MM.1S (cell line): ENCODE results near the gene MANSC1.

Experiments
- EZH2phosphoT487 ChIP-seq: fragments of 300-600 bp; sonication (generic); IDR thresholded peaks from 2 replicates; pipeline ENCODE4 v1.6.1; 2018; ENCODE audit warnings: antibody characterized with exemption, low read length
- TF ChIP-seq, protein P1 (sequence below): fragments of 300-600 bp; sonication (generic); IDR thresholded peaks from 2 replicates; pipeline ENCODE4 v1.5.1; 2016; ENCODE audit warnings: antibody characterized with exemption, low read length, mixed read lengths

DNA sequence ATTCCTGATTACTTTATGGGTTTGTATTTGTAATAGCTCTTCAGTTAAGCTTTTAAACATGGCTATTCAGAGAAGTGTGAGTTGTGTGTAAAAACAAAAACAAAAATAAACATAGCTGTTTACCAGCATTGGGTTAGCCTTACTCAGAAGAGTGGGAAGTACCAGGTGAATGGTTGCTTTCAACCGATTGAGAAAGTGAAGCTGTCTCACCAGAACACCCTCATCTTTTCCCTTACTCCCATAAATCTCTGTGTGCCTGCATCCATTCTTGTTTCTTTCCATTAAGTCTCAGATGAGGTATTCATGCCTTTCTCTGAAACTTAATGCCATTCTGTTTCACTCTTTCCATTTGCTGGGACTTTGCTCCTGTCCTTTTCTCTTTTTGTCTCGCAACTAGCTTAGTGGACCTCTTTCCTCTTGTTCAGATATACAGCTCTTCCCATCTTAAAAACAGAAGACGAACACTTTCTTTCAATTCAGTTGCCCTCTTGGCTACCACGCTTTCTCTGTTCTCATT is 17.5 kb upstream of the MANSC1 start:
- TF ChIP-seq, protein P1, sequence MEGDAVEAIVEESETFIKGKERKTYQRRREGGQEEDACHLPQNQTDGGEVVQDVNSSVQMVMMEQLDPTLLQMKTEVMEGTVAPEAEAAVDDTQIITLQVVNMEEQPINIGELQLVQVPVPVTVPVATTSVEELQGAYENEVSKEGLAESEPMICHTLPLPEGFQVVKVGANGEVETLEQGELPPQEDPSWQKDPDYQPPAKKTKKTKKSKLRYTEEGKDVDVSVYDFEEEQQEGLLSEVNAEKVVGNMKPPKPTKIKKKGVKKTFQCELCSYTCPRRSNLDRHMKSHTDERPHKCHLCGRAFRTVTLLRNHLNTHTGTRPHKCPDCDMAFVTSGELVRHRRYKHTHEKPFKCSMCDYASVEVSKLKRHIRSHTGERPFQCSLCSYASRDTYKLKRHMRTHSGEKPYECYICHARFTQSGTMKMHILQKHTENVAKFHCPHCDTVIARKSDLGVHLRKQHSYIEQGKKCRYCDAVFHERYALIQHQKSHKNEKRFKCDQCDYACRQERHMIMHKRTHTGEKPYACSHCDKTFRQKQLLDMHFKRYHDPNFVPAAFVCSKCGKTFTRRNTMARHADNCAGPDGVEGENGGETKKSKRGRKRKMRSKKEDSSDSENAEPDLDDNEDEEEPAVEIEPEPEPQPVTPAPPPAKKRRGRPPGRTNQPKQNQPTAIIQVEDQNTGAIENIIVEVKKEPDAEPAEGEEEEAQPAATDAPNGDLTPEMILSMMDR = no peak
- TF ChIP-seq EZH2phosphoT487 = no peak
